Left renal cortex interstitium (tissue), 4 donors: Measurements from ENCODE around the gene DLK1. TPM values are rescaled to one million over a fixed set of nuclear protein-coding genes. Genes with fewer than 3 reads are reported as not detected.

Source experiments
- DNase-seq, 4 donors: peaks; one replicate each; pipeline ENCODE4 v3.0.0-alpha.2; 2013; ENCODE audit warnings: low read depth in 4 of 4, low spot score in 2 of 4, missing footprints in 1 of 4
- polyA plus RNA-seq, 4 donors: library from polyadenylated mRNA; unstranded; fragments of 120-200 nt; gene quantifications; one replicate each; pipeline ENCODE4 v1.2.1, GENCODE V29; 2013; ENCODE audit not compliant: insufficient read length in 4 of 4

The DLK1 gene
- polyA plus RNA-seq, 4 donors, result 5.8 to 11.1 (median 8.0) TPM

DNA sequence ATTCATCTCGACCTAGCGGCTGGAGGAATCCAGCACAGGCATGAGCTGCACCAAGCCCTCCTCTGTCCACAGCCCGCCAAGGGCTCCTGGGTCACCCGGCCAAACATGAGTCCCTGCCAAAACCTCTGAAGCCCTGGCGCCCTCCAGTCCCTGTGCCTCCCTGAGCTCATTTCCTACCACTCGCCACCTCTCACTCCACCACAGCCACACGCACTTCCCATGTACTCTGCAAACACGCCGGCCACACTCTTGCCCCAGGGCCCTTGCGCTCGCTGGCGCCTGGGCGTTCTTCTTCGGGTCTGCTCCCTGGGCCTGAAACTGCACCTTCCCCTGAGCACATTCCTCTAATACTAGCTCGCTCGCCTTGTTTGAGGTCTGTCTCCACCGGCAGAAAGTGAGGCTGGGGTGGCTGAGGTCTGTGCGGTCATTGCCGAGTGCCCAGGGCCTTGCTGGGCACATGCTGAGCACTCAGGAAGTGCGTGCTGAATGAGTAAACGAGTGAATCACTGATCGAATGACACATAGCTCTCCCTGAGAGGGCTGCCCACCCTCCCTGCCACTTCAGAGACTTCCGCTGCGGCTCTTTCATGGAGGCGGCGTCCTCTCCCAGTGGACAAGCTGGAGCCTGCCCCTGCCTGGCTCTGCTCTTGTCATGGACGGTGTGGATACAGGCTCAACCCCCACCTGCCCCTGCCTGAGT lies 33.7 kb upstream of the DLK1 start:
- DNase-seq, result no peak

DNA sequence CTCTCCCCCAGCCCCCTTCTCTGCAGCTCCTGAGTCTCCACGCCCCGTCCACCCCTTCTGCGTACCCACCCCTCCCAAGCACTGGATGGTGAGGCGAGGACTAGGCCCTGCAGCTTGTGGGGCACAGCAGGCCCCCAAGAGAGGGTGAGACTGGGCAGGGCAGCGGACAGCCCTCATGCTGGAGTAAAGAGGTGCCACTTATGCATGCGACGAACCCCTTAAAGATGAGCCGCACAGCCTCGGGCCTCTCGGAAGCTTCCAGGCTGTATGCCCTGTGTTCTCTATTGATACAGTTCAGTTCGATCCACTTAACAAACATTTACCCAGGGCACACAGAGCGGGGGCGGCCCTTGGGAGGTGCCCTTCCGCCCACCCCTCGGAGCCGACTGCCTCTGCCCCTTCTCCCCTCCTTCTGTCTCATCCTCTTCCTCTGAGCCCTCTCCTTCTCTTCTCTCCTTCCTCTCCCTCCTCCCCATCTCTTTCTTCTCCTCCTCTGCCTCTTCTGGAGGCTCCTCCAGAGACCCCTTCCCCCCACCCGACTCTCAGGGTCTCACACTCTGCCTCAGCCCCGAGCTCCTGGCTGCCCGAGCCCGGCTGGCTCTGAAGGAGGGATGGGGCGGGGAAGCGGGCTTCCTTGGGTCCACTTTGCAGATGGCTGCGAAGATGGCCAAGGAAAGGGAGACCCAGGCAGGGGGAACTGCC lies 32.7 kb upstream of the DLK1 start:
- DNase-seq, result no peak

DNA sequence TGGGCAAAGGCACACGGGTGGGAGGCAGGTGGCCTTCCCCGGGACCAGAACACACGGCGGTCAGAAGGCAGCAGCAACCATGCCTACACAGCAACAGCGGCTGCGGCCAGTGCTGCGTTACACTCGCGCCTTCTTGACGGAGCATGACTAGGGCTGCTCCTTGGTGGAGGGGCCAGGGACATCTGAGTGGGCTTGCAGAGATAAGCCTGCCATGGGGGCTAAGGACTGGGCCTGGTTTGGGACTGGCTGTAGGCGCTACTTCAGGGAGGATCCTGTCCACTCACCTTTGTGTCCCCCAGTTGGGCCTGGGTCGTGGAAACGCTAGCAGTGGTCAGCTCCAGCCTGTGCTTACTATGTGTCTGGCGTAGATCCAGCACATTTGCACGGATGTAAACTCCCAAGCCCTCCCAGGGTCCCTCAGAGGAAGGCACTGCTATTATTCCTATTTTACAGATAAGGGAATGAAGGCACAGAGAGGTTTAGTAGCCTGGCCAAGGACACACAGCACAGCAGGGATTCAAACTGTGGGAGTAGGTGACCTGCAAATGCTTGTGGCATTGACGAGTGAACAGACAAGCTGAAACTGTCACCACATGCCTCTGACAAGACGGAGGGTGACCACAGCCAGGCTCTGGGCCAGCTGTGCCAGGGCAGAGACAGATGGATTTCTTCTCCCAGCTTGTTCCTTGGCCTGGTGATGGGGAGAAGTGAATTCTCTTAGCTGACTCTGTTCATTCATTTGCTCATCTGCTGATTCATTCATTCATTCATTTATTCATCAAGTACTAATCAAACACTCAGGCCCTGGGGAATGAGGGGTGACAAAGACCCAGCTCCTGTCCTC lies 31.9 kb upstream of the DLK1 start:
- no peak for DNase-seq

DNA sequence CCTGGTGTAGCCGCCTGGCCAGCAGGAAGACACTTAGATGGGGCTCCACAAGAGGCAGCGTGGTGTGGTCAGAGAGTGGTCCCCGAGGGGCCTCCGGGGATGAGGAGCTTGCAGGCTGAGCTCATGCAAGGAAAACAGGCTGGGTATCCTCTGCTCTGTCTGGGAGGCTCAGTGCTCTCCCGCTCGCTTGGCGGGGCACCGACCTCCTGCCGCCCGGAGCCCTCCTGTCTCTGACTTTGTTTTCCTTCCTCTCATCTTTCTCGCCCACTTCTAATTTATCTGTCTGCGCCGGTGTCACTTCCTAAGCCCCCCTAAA lies 31.3 kb upstream of the DLK1 start:
- no peak for DNase-seq

DNA sequence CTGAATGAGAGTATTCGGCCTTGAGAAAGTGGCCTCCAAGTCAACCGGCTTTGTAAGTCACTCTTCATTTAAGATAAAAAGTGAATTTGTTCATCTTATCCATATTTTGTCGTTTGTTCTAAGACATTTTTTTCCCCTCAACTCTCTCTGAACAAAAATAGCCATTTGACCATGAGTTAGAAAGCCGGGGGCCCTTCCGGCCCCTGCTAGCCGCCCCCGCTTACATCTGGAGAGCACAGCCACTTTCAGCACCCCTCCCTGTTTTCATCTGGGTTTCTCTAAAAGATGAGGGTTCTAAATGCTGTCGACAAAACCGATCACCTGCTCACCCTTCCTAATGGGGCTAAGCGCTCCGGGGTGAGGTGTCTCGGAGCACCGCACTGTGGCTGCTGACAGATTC lies 30.7 kb upstream of the DLK1 start:
- no peak for DNase-seq

DNA sequence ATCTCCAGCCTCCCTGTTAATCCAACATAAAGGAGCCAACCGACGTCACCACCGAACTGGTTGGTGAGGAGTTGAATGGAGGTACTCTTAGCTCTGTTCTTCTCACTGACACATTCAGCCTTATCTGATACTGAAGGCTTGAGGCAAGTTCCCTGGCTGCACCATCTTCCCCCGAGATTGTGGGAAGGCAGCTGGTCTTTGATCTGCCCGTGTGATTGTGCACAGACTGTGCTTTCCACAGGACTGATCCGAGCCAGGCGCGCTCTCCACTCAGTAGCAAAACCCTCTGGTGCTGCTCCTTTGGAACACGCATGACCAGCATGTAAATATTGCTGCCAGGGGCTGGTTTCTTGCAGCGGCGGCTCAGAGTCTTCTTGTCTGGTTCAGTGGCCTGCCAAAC lies 30.1 kb upstream of the DLK1 start:
- no peak for DNase-seq

DNA sequence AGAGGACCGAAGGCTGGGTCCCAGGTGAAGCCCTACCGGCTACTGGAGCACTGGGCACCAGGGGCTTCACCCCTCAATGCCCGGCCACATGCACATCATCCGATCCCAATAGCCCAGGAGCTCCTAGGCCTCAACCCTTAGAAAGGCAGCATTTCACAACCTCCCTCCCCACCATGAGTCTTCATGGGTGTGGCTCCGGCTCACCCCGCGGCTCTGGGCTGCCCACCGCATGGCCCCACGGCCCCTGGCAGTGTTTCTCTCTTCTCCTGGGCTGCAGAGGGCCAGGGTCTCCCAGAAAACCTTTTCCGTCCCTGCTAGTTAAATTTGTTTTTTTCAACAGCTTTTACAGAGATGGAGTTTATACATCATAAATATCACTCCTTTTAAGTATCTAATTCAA lies 28.6 kb upstream of the DLK1 start:
- DNase-seq, result no peak

DNA sequence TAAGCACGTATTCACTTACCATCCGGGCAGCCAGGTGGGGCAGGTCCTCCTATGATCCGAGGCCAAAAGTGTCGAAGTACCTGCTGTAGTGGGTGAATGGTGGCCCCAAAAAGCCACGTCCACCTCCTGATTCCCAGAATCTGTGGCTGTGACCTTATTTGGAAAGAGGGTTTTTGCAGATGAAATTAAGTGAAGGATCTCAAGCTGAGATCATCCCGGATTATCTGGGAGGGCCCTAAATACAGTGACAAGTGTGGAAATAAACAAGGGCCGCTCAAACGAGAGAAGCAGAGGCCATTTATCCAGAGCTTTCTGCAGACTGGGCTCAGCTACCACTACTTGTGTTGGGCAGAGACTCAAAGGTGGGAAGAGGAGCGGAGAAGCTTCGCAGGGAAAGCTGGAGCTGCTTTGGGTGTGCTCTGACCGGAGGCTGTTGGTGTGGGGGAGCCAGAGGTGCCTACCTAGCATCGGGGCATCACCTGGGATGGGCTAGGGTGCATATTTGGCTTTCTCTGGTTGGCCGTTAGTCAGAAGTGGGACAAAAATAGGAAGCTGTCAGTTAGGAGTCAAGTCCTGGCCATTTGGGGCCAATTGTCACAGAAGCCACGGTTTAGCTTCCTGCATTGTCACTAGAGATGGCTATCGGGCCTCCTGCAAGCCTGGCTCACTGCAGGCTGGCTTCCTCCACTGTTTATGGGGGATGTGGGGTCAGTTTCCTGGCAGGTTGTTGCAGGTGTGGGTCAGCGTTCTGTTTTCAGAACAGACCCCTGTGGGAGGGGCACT lies 27.8 kb upstream of the DLK1 start:
- DNase-seq, result no peak

DNA sequence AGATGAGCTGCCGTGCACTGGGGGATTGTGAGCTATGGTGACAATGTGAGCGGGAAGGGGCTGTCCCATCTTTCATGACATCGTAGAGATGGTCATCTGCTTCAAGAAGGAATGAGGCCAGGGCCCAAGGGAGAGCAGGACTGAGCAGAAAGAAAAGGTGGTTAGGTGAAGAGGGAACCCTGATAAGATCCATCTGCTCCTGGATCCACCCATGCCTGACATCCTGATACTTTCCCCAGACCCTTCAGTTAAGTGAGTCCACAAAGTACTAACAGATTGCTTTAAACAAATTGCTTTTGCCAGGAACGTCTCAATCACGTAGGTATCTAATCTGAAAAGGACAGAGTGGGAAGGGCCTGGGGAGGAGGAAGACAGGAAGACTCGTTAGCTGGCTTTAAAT lies 25.4 kb upstream of the DLK1 start:
- DNase-seq, result no peak

DNA sequence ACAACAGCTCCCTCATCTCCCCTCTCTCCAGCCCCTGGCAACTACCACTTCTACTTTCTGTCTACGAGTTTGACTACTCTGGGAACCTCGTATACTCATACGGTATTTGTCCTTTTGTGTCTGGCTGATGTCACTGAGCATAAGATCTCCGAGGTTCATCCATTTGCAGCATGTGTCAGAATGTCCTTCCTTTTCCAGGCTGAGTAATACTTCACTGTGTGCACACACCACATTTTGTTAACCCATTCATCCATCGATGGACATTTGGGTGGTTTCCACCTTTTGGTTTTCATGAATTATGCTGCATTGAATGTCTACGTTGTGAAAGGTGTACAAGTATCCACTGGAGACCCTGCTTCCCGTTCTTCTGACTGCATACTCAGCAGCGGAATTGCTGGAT lies 24.1 kb upstream of the DLK1 start:
- DNase-seq, result no peak

DNA sequence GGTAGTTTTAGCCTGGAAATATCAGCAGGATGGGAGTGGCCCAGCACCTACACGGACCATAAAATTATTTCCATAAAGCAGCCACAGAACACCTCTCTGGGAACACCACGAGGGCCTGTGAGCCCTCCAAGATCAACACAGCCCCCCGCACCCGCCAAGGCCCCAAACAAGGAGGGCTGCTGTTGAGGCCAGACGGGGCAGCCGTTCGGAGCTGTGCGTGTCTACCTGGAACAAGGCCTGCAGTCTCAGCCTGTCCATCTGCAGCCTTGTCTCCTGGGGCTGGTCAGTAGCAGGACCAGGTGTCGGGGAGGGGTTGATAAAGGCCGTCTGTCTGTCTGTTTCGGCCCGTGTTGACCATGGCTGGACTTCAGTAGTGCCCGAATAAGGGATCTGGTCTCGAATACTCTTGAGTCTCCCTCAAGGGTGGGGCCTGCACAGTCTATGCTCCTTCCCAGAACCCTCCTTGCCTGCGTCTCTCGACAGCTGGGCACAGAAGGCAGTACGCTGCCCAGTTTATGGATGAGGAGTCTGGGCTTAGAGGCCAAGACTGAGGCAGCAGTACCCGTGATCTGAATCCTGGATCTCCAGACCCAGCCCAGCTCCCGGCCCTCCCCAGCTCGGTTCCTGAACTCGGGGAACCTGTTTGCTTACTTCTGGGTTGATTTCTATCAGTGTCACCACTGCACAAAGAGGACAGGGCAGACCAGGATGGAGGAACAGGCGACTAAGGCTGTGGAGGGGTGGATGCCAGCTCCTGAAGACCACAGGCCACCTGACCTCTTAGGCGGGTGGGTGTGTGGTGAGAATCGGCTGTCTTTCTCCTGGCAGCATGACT lies 23.1 kb upstream of the DLK1 start:
- DNase-seq, result no peak

DNA sequence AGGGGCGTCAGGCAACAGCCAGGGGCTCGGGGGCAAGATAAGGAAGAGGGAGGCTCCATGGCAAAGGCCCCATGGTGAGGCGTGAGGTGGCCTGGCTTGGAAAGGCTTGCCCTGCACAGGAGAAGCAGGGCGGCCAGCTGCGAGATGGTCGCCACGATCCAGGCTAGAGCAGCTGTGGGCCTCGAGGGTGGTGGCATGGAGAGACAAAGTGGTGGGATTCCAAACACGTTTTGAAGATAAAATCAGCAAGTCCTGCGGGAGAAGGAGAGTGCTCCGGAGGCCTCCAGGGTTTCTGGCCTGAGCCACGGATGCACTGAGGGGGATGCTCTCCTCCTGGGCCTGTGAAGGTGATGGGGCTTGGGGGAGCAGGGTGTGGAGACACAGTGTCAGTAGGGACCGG lies 20.5 kb upstream of the DLK1 start:
- no peak for DNase-seq

DNA sequence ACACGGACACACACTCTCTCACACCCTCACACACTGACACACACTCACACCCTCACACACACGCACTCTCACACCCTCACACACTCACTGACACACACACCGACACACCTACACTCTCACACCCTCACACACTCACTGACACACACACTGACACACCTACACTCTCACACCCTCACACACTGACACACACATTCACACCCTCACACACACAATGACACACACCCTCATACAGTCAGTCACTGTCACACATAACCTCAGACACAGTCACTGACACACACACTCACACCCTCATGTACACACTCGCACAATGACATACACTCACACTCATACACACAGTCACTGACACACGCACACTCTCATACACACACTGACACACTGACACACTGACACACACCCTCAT lies 19.8 kb upstream of the DLK1 start:
- DNase-seq, result no peak

DNA sequence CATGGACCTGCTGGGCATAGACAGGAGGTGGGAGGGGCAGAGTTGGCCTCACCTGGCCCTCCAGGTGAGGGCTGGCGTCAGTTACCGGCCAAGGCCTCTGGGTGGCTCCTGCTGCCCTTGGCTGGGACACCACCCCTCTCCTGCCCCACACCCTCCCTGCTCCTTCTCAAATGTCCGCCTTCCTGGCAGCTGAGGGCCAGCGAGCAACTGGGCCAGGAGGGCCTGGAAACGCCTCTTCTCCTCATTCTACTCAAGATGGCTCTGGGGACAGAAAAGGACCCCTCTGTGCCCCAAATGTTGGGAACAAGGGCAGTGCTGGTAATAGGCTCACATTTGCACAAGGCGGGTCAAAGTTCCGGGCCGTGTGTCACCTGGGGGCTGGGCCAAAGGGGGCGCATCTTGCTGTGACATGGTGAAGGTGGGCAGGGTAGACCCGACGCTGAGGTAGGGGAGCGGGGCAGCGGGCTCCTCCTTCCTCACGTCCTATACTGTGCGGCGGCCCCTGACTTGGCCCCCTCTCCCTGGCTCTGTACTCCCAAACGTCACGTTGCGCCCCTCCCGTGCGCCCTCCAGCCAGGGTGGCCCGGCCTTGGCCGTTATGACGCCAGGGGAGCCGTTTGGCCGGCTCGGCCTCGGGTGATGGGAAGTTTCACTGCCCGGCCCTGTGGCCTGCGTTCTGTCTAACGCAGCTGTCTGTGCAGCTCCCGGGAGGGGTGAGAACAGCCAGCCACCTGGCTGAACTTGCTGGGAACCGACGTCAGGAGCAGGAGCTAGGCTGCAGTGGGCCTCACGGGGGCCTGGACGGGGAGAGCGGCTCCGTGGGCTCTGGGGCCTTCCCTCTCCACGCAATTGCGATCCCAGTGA lies 18.0 kb upstream of the DLK1 start:
- no peak for DNase-seq

DNA sequence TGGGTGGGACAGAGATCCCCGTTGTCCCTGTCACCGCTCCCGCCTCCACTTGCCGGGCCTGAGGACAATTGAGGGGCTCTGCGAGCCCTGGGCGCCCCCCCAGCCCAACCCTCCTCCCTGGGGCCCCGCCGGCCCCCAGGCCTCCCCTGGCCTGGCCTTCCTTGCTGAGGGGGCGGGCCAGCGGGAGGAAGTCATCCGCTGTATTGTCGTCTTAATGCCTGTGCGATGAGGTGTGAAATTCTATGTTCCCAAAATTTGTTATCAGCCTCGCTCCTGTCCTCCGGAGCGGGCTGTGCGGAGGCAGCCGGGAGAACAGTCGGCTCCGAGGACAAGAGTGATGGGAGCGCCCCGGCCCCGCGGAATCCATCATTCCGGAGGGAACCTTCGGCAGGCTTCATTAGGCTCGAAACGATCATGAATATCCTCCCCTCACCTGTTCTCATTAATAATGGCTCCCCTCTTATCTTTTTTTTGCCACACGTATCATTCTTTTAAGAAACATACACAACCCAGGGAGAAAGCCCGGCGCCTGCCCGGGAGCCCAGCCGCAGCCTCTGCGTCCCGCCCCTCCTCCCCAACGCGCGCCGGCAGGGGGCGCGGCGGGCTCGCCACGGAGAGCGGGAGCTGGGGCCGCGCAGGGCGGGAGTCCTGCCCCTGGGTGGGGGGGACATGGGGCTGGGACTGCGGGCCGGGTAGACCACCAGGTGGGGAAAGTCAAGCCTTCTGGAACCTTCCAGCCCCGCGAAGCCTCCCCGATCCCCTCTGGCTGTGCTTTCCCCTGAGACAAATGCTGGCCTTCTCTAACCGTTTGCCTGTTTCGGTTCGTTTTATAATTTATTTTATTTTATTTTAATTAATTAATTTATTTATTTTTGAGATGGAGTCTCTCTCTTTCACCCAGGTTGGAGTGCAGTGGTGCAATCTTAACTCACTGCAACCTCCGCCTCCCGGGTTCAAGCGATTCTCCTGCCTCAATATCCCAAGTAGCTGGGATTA lies 17.1 kb upstream of the DLK1 start:
- peak in 1 of 4 donors; percentile 52 for DNase-seq

DNA sequence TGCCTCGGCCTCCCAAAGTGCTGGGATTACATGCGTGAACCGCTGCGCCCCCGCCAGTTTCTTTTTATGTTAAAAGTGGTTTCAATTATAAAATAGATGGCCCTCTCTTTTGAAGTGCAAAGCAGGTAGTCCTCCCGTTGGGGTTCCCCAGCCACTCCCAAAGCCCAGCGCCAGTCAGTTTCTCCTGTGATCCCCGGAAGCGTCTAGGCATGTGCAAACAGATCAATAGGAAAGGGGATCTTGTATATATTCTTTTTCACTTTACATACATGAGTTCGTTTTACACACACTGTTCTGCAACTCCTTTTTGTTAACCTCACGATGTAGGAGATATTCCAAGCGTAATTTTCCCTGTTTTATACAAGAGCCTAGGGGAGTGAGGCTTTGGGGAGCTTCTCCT lies 16.3 kb upstream of the DLK1 start:
- DNase-seq, result no peak

DNA sequence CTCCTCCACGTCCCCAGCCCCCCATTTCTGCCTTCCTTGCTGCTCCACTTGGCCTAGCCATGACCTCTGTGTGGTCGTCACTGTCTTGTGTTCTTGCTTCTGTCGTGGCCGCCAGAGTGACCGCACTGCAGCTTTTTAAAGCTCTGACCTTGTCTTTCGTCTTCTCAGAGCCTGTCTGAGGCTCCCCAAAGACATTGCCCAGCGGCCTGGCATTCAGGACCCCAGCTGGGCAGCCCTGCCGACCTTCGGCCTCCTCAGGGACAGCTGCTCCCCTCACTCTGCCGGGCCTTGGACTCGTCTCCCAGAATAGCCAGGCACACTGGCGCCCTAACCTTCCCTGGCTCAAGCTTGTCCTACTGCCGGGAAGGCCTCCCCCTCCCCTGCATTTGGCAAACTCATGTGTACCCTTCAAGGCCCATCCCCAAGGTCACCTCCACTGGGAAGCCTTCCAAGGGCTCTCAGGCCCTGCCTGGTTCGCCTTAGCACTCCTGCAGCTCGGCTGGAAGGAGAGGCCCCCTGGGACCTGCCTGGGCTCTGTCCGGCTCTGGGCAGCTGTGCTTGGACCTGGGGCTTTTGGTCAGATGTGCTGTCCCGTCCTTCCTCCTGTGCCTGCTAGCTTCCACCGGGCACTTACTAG lies 15.7 kb upstream of the DLK1 start:
- no peak for DNase-seq

DNA sequence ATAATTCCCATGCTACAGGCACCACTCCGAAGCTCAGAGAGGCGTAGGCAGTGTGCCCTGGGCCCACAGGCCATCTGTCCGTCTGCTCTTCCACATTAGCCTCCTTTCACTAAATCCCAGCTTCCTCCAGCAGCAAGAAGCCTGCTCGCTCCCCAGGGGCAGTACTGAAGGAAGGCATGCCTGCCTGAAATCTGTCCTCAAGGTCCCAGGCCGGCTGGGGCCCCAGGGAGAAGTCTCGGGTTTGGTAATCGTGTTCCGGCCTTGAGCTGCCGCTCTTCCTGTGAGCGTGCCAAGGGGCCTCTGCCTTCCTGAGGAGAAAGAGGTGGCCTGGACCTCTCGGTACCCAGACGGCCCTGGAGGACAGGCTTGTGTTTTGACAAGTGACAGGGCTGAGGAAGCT lies 15.2 kb upstream of the DLK1 start:
- DNase-seq, result no peak
